Activated T-helper 17 cell treated with anti-CD3 and anti-CD28 coated beads, Interleukin-2, amount 50 U/mL, for 72 hours (primary cell): ENCODE measurements around the gene PLA2G3. TPM values are rescaled to one million over a fixed set of nuclear protein-coding genes. Genes with fewer than 3 reads are reported as not detected.

Experiments used
- ATAC-seq: fragments of 150-1000 bp; cut with Tn5 transposase; replicated peaks from 2 replicates; pipeline ENCODE4 v1.10.0; 2021; ENCODE audit warnings: mild to moderate bottlenecking, moderate library complexity
- H3K27ac Mint-ChIP-seq: one replicate; pipeline ENCODE4 v1.8.0; 2022; ENCODE audit warnings: mixed read lengths
- H3K27me3 Mint-ChIP-seq: one replicate; pipeline ENCODE4 v1.8.0; 2022; ENCODE audit warnings: mixed read lengths
- H3K36me3 Mint-ChIP-seq: one replicate; pipeline ENCODE4 v1.8.0; 2022; ENCODE audit warnings: low read depth, mild to moderate bottlenecking, mixed read lengths
- H3K4me1 Mint-ChIP-seq: one replicate; pipeline ENCODE4 v1.8.0; 2022; ENCODE audit warnings: mixed read lengths
- H3K4me3 Mint-ChIP-seq: one replicate; pipeline ENCODE4 v1.8.0; 2022; ENCODE audit warnings: mild to moderate bottlenecking, mixed read lengths
- H3K9me3 Mint-ChIP-seq: one replicate; pipeline ENCODE4 v1.8.0; 2022; ENCODE audit warnings: mixed read lengths
- total RNA-seq, 2 donors: library from RNA; stranded (reverse); gene quantifications; one replicate each; pipeline ENCODE4 v1.2.3, GENCODE V29; 2022

Gene PLA2G3
- total RNA-seq, 2 donors from 2014 or later: not detected

DNA sequence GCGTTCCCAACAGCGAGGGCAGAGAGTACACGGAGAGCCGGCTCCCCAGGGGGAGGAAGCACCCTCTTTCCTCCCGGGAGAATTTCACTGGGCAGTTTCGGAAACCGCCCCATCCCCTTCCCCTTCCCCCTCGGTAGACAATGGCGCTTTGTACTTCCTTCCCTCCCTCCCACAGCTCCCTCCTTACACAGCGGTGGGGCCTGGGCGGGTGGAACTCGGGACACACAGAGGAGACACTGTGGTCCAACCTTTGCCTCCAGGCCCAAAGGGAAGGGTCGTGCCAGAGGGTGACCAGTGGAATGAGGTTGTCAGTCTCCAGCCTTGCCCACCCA, 54.8 kb downstream of the PLA2G3 start:
- Mint-ChIP-seq H3K27ac (peak overlapping the region; percentile 82), H3K9me3 (no peaks in the 10 kb centered on the region), H3K36me3 (no peaks in the 10 kb centered on the region), H3K4me1 (peaks cover 13% of the 10 kb centered on the region), H3K27me3 (no peaks in the 10 kb centered on the region), H3K4me3 (peak overlapping the region; percentile 86)
- ATAC-seq: no peak

DNA sequence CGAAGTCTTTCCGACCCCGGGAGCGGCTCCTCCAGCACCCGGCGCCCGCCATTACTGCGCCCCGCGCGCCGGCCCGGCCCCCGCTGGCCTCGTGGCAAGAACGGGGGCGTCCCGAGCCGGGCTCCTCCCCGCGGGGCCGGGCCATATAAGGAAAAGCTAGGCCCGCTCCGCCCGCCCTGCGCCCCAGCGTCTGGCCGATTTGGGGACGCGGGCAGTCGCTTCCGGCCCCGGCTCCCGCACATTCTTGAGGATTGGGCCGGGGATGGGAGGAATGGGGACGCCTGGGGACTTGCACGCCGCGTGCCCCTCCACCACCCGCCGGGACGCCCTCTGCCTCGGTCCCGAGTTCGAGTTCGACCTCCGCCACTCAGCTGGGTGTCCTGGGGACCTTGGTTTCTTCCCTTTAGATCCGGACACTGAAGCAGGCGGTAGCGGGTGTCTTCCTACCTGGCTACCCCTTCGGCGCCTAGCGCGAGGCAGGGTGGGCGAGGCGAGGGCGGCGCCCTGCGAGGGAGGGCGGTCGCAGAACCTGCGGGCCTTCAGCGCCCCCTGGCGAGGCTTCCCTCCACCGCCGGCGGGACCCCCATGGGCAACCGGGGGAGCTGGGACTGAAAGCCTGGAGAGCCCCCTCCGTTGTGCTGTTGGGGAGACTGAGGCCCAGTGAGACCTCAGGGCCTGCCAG, 55.4 kb downstream of the PLA2G3 start:
- H3K36me3 Mint-ChIP-seq: no peaks in the 10 kb centered on the region
- ATAC-seq: peak; percentile 87
- H3K27ac Mint-ChIP-seq: peak overlapping the region; percentile 82
- H3K4me3 Mint-ChIP-seq: peak overlapping the region; percentile 86
- peaks cover 13% of the 10 kb centered on the region for H3K4me1 Mint-ChIP-seq
- no peaks in the 10 kb centered on the region for H3K9me3 Mint-ChIP-seq
- no peaks in the 10 kb centered on the region for H3K27me3 Mint-ChIP-seq

Other genes with a start within 250 kb of the PLA2G3 start
- 10 to 100 TPM; 19.2 to 24.9 TPM for gene MORC2, start 171.7 kb downstream of the PLA2G3 start, total RNA-seq
- gene TUG1, start 171.2 kb downstream of the PLA2G3 start, total RNA-seq: 10 to 100 TPM; 45.1 to 49.0 TPM
- 10 to 100 TPM; 42.6 to 58.4 TPM for gene SMTN, start 59.2 kb downstream of the PLA2G3 start, total RNA-seq
- 10 to 100 TPM in 1 of 2 donors, 1 to 10 TPM in 1; 4.5 to 20.4 TPM for gene SELENOM, start 32.9 kb downstream of the PLA2G3 start, total RNA-seq
- under 1 TPM; 0.09 to 0.34 TPM for gene INPP5J, start 17.5 kb downstream of the PLA2G3 start, total RNA-seq
- 10 to 100 TPM; 19.3 to 24.6 TPM for gene RNF185, start 19.7 kb upstream of the PLA2G3 start, total RNA-seq
- gene LIMK2, start 71.8 kb upstream of the PLA2G3 start, total RNA-seq: 10 to 100 TPM; 59.5 to 61.4 TPM
- 10 to 100 TPM; 11.0 to 24.1 TPM for gene PIK3IP1, start 152.0 kb upstream of the PLA2G3 start, total RNA-seq
- 10 to 100 TPM; 16.9 to 28.3 TPM for gene PATZ1, start 205.8 kb upstream of the PLA2G3 start, total RNA-seq